HepG2 (cell line): Measurements from ENCODE around the gene PSMC1. TPM values are rescaled to one million over a fixed set of nuclear protein-coding genes. Genes with fewer than 3 reads are reported as not detected.

ENCODE experiments used
- ATF7-NPFF ChIP-seq: sonication (generic); formaldehyde crosslinking; IDR thresholded peaks from 2 replicates; pipeline ENCODE4 v1.8.1; 2023; ENCODE audit warnings: mild to moderate bottlenecking, low read depth, missing genetic modification reagents, moderate library complexity
- BCL6 ChIP-seq: IDR thresholded peaks from 2 replicates; pipeline ENCODE4 v1.6.1; 2016; ENCODE audit warnings: missing genetic modification reagents, missing compliant biosample characterization
- EED ChIP-seq: sonication (generic); formaldehyde crosslinking; IDR thresholded peaks from 2 replicates; pipeline ENCODE4 v1.5.0; 2020; ENCODE audit warnings: mild to moderate bottlenecking, missing genetic modification reagents
- FOXA1 ChIP-seq, 2 experiments: fragments of 450-650 bp in 1 of 2; sonication (generic) in 1 of 2; formaldehyde crosslinking in 1 of 2; IDR thresholded peaks; 2 replicates each; pipeline versions ENCODE4 v1.4.0 to v1.6.1; 2016 to 2020; ENCODE audit warnings: missing genetic modification reagents in 1 of 2
- FUBP1 ChIP-seq: sonication (generic); formaldehyde crosslinking; IDR thresholded peaks from 2 replicates; pipeline ENCODE4 v1.5.1; 2020; ENCODE audit warnings: missing genetic modification reagents, mild to moderate bottlenecking, borderline replicate concordance
- MTF2 ChIP-seq: sonication (generic); formaldehyde crosslinking; IDR thresholded peaks from 2 replicates; pipeline ENCODE4 v1.5.0; 2020; ENCODE audit warnings: missing genetic modification reagents, borderline replicate concordance
- PHF5A ChIP-seq: IDR thresholded peaks from one replicate; pipeline ENCODE4 v1.6.1; 2018; ENCODE audit warnings: low read depth, missing genetic modification reagents; ENCODE audit not compliant: unreplicated experiment
- PRMT3 ChIP-seq: sonication (generic); formaldehyde crosslinking; IDR thresholded peaks from 2 replicates; pipeline ENCODE4 v1.8.1; 2022; ENCODE audit warnings: low read depth, mild to moderate bottlenecking, moderate library complexity, missing genetic modification reagents, borderline replicate concordance
- RXRA ChIP-seq: sonication (generic); formaldehyde crosslinking; IDR thresholded peaks from 2 replicates; pipeline ENCODE4 v1.5.1; 2020; ENCODE audit warnings: missing genetic modification reagents
- SOX13 ChIP-seq, 3 experiments: fragments of 450-650 bp in 1 of 3; sonication (generic) in 1 of 3; formaldehyde crosslinking in 1 of 3; IDR thresholded peaks in 2 of 3; conservative IDR thresholded peaks in 1 of 3; 2 replicates each; pipeline versions ENCODE4 v1.5.0 to v1.6.1; 2016 to 2020; ENCODE audit warnings: antibody characterized with exemption in 1 of 3, mild to moderate bottlenecking in 1 of 3, missing compliant biosample characterization in 1 of 3, missing genetic modification reagents in 1 of 3, moderate library complexity in 1 of 3
- SRSF9 ChIP-seq: fragments of 200-400 bp; formaldehyde crosslinking; IDR thresholded peaks from 2 replicates; pipeline ENCODE4 v1.6.1; 2018; ENCODE audit warnings: borderline replicate concordance, mild to moderate bottlenecking, low read depth, low read length; ENCODE audit not compliant: insufficient read depth, poor library complexity, severe bottlenecking
- TCF7L2 ChIP-seq: IDR thresholded peaks from 2 replicates; pipeline ENCODE4 v1.6.1; 2011; ENCODE audit warnings: mild to moderate bottlenecking, low read depth, low read length, moderate library complexity
- ZBTB33 ChIP-seq: sonication (generic); formaldehyde crosslinking; IDR thresholded peaks from 2 replicates; pipeline ENCODE4 v1.4.0; 2020; ENCODE audit warnings: missing genetic modification reagents
- ZMYM4 ChIP-seq: sonication (generic); formaldehyde crosslinking; IDR thresholded peaks from 2 replicates; pipeline ENCODE4 v1.8.1; 2023; ENCODE audit warnings: mild to moderate bottlenecking, missing genetic modification reagents
- ZNF350 ChIP-seq: sonication (generic); formaldehyde crosslinking; IDR thresholded peaks from 2 replicates; pipeline ENCODE4 v1.4.0; 2020; ENCODE audit warnings: mild to moderate bottlenecking, low read depth, missing genetic modification reagents, borderline replicate concordance
- ZNF562 ChIP-seq: sonication (generic); formaldehyde crosslinking; IDR thresholded peaks from 2 replicates; pipeline ENCODE4 v1.8.0; 2022; ENCODE audit warnings: missing genetic modification reagents, borderline replicate concordance
- ZNF747 ChIP-seq: sonication (generic); formaldehyde crosslinking; IDR thresholded peaks from 2 replicates; pipeline ENCODE4 v1.8.1; 2023; ENCODE audit warnings: missing genetic modification reagents, mild to moderate bottlenecking, borderline replicate concordance
- ZNF773 ChIP-seq: sonication (generic); formaldehyde crosslinking; IDR thresholded peaks from 2 replicates; pipeline ENCODE4 v1.4.0; 2020; ENCODE audit warnings: missing genetic modification reagents, borderline replicate concordance
- ZXDC ChIP-seq: sonication (generic); formaldehyde crosslinking; IDR thresholded peaks from 2 replicates; pipeline ENCODE4 v1.5.0; 2020; ENCODE audit warnings: mild to moderate bottlenecking, missing genetic modification reagents
- polyA plus RNA-seq, 8 experiments: library from polyadenylated mRNA; depleted of rRNA in 3 of 8; stranded (reverse) in 7 of 8; unstranded in 1 of 8; fragments of >200 nt; fragmentation: Illumina TruSeq in 4 of 8; extraction: Trizol in 4 of 8; gene quantifications; 2 replicates each; pipeline versions ENCODE4 v1.2.1 to v1.2.3, GENCODE V29; 2011 to 2016; ENCODE audit warnings: low read depth in 4 of 8, missing spikeins in 1 of 8, mixed read lengths in 1 of 8; ENCODE audit not compliant: insufficient read depth in 1 of 8
- total RNA-seq, 5 experiments: library from RNA; depleted of rRNA; stranded (reverse); fragments of >200 nt; fragmentation: Illumina TruSeq; extraction: Trizol; gene quantifications; 2 replicates each; pipeline ENCODE4 v1.2.3, GENCODE V29; 2016; ENCODE audit warnings: low read depth in 1 of 5
- TF ChIP-seq, protein P1 (sequence below): sonication (generic); formaldehyde crosslinking; IDR thresholded peaks from 2 replicates; pipeline ENCODE4 v1.8.0; 2023; ENCODE audit warnings: mild to moderate bottlenecking, missing genetic modification reagents

PSMC1 gene
- total and polyA plus RNA-seq, 2 of the 13 experiments (the other 11 are each of a cell fraction or from before 2014, with no cell fraction given) = 48.6 to 167 TPM

DNA sequence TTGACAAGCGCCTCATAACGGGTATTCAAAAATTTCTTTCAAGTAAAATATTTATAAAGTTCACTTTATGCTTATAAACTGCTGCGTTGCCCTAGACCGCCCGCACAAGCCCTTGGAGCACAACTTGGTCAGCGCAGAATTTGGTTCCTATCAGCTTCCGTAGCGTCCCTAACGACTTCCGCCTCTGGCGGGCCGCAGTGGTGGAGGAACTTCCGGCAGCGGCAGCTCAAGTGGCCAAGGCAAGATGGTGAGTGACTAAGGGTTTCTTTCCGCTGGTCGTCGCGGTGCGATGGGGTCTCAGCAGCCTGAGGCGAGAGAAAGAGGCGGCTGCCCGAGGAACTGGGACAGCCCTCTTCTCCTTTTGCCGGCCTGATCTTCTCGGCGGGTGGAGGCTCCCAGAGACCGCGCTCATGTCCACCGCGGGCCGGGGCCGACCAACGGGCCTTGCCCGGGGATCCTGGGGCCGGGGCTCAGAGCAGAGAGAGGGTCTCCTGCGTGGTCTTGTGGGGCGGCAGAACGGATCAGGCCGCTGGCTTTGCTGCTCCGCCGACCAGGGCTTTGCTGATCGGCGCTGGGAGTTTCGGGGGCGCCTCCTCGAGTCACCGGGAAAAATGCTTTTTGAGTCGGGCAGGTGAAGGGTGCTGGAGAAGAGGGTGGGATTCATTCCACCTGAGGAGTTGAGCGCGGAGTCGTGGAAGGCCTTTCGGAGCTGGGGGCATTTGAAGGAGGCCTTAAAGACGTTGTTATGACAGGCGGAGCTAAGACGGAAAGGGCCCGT lies at the start of gene PSMC1 (continued):
- TF ChIP-seq ZXDC (CRISPR knock-in tag) = no peak
- TF ChIP-seq MTF2 (CRISPR knock-in tag) = no peak; the same call in 1 of the 2 replicates
- peak; percentile 88 for TF ChIP-seq ZNF350
- TF ChIP-seq BCL6 = 0 out of 2 replicates have a peak, but pooled peaks have one; percentile 37
- no peak for TF ChIP-seq FUBP1 (CRISPR knock-in tag)
- TF ChIP-seq ATF7-NPFF (CRISPR knock-in tag) = no peak
- no peak for TF ChIP-seq PRMT3 (CRISPR knock-in tag)
- peak; percentile 55; the same call in 1 of the 2 replicates for TF ChIP-seq RXRA (CRISPR knock-in tag)
- TF ChIP-seq, protein P1, sequence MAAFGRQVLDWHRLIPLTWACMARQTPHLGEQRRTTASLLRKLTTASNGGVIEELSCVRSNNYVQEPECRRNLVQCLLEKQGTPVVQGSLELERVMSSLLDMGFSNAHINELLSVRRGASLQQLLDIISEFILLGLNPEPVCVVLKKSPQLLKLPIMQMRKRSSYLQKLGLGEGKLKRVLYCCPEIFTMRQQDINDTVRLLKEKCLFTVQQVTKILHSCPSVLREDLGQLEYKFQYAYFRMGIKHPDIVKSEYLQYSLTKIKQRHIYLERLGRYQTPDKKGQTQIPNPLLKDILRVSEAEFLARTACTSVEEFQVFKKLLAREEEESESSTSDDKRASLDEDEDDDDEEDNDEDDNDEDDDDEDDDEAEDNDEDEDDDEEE (CRISPR knock-in tag) = no peak
- no peak for TF ChIP-seq PHF5A
- TF ChIP-seq ZBTB33 (CRISPR knock-in tag) = no peak
- no peak for TF ChIP-seq FOXA1 (IDR thresholded peaks at IDR 0.05)
- TF ChIP-seq FOXA1 (CRISPR knock-in tag; IDR thresholded peaks at IDR 0.05) = 0 out of 2 replicates have a peak, but pooled peaks have one; percentile 12
- TF ChIP-seq ZNF747 (CRISPR knock-in tag) = no peak
- TF ChIP-seq EED (CRISPR knock-in tag) = 0 out of 2 replicates have a peak, but pooled peaks have one; percentile 59
- TF ChIP-seq SRSF9 = no peak
- no peak for TF ChIP-seq TCF7L2
- TF ChIP-seq ZNF562 = no peak
- no peak for TF ChIP-seq ZNF773
- no peak for TF ChIP-seq SOX13 (IDR thresholded peaks at IDR 0.05)
- 0 out of 4 replicates have a peak, but pooled peaks of 1 of the 2 experiments have one; percentile 12 for TF ChIP-seq SOX13 (CRISPR knock-in tag; conservative IDR thresholded peaks at IDR 0.05 in 1 of 2, IDR thresholded peaks at IDR 0.05 in 1 of 2)
- peak; percentile 97 for TF ChIP-seq ZMYM4
